Amniotic stem cell (primary cell): ENCODE measurements around the gene CKLF.
A peak's percentile ranks its signal among the peaks of the same experiment; 100 is the strongest.
"Not testable (repeated sequence)": the region's sequence is repeated elsewhere in the genome, so short reads cannot be mapped to it uniquely, and the experiment has no call there.

Source experiments
- DNase-seq: peaks from one replicate; lab custom pipeline; 2025; lab: John Stamatoyannopoulos, UW

The CKLF gene

DNA sequence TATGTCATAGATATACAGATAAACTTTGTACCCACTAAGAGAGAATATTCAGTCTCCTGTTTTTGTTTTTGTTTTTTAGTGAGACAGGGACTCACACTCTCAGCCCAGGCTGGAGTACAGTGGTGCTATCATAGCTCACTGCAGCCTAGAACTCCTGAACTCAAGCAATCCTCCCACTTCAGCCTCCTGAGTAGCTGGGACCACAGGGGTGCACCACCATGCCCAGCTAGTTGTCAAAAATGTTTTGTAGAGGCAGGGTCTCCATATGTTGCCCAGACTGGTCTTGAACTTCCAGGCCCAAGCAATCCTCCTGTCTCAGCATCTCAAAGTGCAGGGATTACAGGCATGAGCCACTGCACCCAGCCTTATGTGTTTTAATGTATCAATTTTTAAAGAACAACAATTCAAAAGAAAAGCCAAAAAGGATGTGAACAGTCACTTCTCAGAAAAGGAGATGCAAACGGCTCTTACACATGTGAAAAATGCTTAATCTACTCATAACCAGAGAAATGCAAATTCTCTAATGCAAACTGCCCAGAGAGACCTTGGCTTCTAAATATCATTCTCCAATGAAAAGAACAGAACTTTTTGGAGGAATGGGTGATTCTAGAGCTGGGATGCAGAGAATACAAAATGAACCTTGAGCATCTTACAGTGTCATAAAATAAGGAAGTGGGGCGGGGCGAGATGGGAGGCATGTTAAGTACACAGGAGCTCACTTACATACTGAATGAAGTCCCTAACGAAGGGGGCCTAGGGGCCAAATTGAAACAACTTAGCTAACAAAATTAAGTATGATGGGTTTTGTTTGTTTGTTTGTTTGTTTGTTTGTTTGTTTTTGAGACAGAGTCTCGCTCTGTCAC is 44.8 kb downstream of the CKLF start:
- no peak for DNase-seq

DNA sequence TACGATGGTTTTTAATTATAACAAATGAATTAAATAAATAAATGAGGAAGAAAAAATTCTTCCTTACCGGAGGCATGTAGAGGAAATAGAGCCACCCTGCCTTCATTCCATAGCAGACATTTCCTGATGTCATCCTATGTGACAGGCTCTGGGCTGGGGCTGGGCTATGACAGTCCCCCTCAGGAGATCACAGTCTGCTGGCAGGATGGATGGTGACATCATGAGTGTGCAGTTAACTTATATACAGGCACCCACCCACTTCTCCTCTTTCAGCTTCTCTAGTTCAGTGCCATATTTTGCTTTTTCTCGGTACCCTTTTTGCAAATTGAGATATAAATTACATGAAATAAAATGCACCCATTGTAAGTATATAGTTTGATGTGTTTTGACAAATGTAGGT is 45.7 kb downstream of the CKLF start:
- DNase-seq = no peak

DNA sequence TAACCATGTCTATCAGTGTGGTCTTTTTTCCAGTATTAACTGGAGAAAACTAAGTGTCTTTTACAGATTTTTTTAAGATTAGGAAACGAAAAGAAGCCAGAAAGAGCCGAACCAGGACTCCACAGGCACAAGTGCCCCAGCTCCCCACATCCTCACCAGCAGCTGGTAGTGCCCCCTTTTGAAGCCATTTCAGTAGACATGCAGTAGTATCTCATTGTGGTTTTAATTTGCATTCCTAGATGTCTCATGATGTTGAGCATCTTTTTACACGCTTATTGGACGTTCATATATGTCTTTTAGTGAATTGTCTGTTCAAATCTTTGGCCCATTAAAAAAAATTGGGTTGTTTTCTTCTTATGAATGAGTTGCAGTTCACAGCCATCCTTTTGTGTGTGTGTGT is 47.4 kb downstream of the CKLF start:
- no peak for DNase-seq

DNA sequence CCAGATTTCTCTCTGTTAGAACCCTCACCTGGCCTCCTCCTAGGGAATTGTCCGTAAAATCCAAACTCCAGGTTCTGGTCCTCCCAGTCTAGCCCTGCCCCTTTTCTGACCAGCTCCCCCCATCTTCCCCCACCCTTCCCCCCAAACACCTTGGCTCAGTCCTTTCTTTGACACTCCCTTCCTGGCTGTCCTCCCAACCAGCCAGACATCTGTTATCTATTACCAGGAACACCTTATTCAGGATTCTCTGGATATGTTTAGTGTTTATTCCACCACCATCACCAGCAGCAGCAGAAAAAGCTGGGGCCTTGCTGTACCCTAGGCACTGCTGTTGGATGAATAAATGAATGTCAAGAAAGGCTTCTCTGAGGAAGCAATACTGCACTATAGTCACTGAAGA is 48.1 kb downstream of the CKLF start:
- DNase-seq = no peak

DNA sequence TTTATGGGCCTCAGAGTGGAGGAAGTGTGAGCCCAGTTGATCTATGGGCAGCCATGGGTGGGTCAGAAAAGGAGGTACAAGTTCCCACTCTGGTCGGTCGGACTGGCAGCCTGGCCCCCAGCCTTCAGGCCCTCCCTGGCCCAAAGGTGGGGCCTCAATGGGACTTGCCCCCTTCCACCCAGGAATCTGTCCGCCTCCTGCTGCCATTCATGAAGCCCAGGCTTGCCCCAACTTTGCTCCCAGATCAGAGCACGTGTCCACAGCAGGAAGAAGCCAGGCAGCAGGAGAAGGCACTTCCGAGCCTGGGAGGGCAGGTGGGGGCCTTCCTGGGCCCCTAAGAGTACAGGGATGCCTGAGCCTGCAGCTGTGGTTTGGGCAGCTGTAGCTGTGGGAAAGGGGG is 49.1 kb downstream of the CKLF start:
- DNase-seq = no peak

- no peak for DNase-seq
These were observed 51.4 kb downstream of the CKLF start for GRCh38 chr16:66603537-66604375.

- DNase-seq = no peak
These were observed 52.2 kb downstream of the CKLF start, which contains the start of gene CMTM3 for GRCh38 chr16:66604376-66605176. Gene CMTM3, plus strand, starts transcription at chr16:66604704. Its CDS starts 102 bp downstream, at chr16:66604806.

GRCh38 chr16:66605177-66605978 is 53.0 kb downstream of the CKLF start:
- DNase-seq = no peak

- no peak for DNase-seq
These were observed 53.8 kb downstream of the CKLF start for GRCh38 chr16:66605979-66606751.

- DNase-seq = peak; percentile 75
These were observed 56.1 kb downstream of the CKLF start for GRCh38 chr16:66608241-66609138.

DNA sequence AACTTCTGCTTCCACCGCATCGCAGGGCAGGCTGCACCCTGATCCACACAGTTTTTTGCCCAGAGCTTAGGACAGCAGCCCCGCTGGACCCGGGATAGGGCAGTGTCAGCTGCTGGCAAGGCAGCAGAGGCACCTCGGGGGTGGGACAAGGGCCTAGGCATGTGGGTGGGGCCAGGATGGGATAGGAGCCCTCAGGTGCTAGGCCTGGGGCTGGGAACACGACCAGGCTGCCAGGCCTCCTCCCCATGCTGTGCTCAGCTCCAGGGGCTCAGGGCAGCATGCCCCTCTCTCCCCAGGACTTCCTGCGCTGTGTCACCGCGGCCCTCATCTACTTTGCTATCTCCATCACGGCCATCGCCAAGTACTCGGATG is 56.7 kb downstream of the CKLF start:
- DNase-seq = no peak

DNA sequence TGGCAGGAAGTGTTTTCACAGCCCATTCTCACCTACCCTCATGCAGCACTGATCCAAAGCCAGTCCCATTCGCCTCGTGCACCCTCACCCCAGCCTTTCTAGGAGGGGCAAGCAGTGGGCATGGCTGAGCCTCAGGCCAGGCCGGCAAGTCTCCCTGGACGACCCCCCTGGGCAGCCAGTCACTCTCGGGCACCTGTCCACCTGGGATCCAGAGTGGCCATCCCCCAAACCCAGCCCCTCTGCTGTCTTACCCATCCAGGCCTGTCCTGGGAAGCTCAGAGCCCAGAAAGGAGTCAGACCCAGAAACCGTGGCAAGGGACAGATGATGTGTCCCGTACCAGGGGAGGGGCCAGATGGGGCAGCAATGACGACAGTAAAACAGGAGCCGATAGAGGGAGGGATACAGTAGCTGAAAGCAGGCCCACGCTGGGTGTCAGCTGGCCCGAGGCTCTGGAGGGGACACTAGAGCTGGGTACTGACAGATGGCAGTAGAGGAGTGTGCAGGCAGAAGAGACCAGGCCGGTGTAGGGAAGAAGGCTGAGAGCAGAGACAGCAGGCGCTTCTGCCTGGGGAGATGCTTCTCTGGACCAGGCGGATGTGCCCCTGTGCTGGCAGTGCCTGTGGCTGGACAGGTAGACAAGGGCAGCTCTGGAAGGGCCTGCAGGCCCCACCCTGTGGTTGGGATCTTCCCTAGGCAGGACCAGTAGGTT is 57.9 kb downstream of the CKLF start:
- no peak for DNase-seq

DNA sequence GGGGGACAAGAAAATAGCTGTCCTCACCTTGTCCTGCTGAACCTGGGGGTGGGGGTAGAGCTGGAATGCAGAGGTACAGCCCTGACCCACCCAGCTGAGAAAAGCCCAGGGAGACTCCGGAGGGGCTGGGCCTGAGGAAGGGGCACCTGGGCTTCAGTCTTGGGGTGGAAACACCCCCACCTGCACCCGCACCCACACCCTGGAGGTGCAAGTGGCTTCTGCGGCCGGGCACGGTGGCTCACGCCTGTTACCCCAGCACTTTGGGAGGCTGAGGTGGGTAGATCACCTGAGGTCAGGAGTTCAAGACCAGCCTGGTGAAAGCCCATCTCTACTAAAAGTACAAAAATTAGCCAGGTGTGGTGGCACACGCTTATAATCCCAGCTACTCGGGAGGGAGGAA is 59.5 kb downstream of the CKLF start:
- not testable (repeated sequence) for DNase-seq

DNA sequence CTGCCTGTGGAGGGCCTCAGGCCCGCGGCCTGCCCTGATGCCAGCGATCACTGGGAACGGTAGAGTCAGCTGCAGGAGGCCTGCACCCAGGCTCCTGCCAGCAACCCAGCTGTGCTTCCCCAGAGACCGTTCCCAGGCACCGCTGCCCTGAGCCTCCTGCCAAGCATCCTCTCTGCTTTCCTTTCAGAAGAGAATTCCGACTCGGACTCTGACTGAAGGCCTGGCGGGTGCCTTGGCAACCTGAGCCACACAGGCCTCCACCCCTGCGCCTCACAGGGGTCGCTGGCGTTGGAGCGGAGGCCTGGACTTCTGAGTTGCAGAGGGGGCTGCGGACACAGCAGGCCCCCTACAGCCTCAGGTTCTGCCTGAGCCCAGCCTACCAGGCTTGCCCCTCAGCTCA is 60.0 kb downstream of the CKLF start:
- no peak for DNase-seq

- no peak for DNase-seq
These were observed 61.9 kb downstream of the CKLF start for GRCh38 chr16:66614161-66614802.
